HUES6 (cell line): ENCODE data around the gene OSR1.
"Not testable (repeated sequence)": the region's sequence is repeated elsewhere in the genome, so short reads cannot be mapped to it uniquely, and the experiment has no call there.

Experiments
- H3K27ac ChIP-seq: 2 replicates; pipeline ENCODE4 v1.7.0; 2013; ENCODE audit warnings: low read depth, mild to moderate bottlenecking, low read length, inconsistent platforms
- H3K27me3 ChIP-seq: 2 replicates; pipeline ENCODE4 v1.6.1; 2013; ENCODE audit warnings: low read length; ENCODE audit not compliant: control insufficient read depth, insufficient read depth
- H3K36me3 ChIP-seq: 2 replicates; pipeline ENCODE4 v1.6.1; 2013; ENCODE audit warnings: low read length; ENCODE audit not compliant: control insufficient read depth, insufficient read depth
- H3K4me1 ChIP-seq: 2 replicates; pipeline ENCODE4 v1.6.1; 2013; ENCODE audit warnings: low read length; ENCODE audit not compliant: control insufficient read depth, insufficient read depth
- H3K4me3 ChIP-seq: 2 replicates; pipeline ENCODE4 v1.5.1; 2013; ENCODE audit warnings: low read depth, low read length
- H3K9ac ChIP-seq: one replicate; pipeline ENCODE4 v1.6.1; 2013; ENCODE audit warnings: mild to moderate bottlenecking, low read length
- H3K9me3 ChIP-seq: 2 replicates; pipeline ENCODE4 v1.6.1; 2013; ENCODE audit warnings: low read depth, low read length; ENCODE audit not compliant: control insufficient read depth, insufficient read depth

The OSR1 gene

DNA sequence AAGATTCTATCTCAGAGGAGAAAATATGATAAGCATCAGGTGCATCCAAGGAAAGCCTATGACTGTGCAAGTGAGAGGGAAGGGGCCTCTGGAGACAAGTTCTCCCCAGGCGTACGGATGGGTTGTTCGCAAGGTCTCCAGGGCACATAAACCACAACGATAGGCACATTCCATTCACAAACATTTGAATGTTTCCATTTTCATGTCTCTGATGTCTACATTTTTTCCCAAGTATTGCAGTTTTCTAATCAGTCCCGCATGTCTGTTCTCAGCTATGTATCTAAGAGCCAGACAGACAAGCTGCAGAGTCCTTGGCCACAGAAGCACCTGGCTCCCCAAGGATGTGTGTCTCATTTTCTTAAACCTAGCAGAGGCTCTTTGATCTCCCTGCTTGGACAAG, 28.0 kb downstream of the OSR1 start:
- H3K9me3 ChIP-seq = no peaks in the 10 kb centered on the region
- H3K4me3 ChIP-seq = no peak overlapping the region
- no peak overlapping the region for H3K9ac ChIP-seq
- no peak overlapping the region for H3K27ac ChIP-seq
- no peaks in the 10 kb centered on the region for H3K27me3 ChIP-seq
- H3K4me1 ChIP-seq = no peaks in the 10 kb centered on the region
- H3K36me3 ChIP-seq = no peaks in the 10 kb centered on the region

DNA sequence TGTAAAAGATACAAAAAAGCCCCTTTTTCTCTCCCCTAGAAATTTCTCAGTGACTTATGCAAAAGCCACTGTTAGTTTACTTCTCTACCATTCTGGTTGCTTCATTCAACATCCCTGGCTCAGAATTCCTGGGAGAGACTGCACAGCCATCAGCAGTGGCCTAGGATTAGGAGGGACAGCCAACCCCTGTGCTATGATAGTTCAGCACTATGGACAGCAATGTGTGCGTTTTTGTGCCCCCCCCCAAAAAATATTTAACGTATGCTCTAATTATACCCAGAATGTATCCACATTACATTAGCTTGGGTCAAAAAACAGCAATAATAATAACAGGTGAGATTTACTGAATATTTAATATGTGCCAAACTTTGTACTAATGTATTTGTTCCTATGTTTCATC, 29.0 kb downstream of the OSR1 start:
- no peak overlapping the region for H3K27ac ChIP-seq
- H3K4me3 ChIP-seq = no peak overlapping the region
- no peaks in the 10 kb centered on the region for H3K4me1 ChIP-seq
- H3K27me3 ChIP-seq = no peaks in the 10 kb centered on the region
- no peaks in the 10 kb centered on the region for H3K36me3 ChIP-seq
- no peaks in the 10 kb centered on the region for H3K9me3 ChIP-seq
- no peak overlapping the region for H3K9ac ChIP-seq

- Histone ChIP-seq H3K4me3 (no peak overlapping the region), H3K27me3 (no peaks in the 10 kb centered on the region), H3K9me3 (no peaks in the 10 kb centered on the region), H3K9ac (no peak overlapping the region), H3K27ac (no peak overlapping the region), H3K36me3 (no peaks in the 10 kb centered on the region), H3K4me1 (no peaks in the 10 kb centered on the region)
Measured at GRCh38 chr2:19327496-19327895, 30.9 kb downstream of the OSR1 start.

GRCh38 chr2:19321946-19322345, 36.5 kb downstream of the OSR1 start:
- no peaks in the 10 kb centered on the region for H3K36me3 ChIP-seq
- H3K27me3 ChIP-seq = no peaks in the 10 kb centered on the region
- H3K4me1 ChIP-seq = no peaks in the 10 kb centered on the region
- no peaks in the 10 kb centered on the region for H3K9me3 ChIP-seq
- no peak overlapping the region for H3K4me3 ChIP-seq
- no peak overlapping the region for H3K9ac ChIP-seq
- no peak overlapping the region for H3K27ac ChIP-seq

- Histone ChIP-seq H3K9me3 (no peaks in the 10 kb centered on the region), H3K4me1 (no peaks in the 10 kb centered on the region), H3K9ac (no peak overlapping the region), H3K27ac (no peak overlapping the region), H3K27me3 (no peaks in the 10 kb centered on the region), H3K4me3 (no peak overlapping the region), H3K36me3 (no peaks in the 10 kb centered on the region)
Measured at GRCh38 chr2:19320813-19321212, 37.6 kb downstream of the OSR1 start.

DNA sequence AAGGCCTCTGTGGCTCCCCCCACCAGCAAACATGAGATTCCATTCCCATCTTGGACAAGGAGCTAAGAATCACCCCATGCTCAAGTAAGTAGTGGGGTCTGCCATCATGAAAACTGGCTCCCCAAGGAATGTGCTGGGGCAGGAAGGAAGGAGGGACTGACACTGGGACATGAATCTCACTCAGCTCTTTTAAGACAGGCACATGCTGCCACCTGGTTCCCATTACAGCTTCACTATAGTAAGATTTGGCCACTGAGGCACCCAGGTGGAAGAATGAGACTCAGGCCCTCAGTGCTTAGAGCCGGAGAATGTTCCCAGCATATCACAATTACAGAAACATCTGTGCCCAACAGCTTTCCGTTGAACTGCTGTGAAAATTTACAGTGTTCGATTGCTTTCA, 38.7 kb downstream of the OSR1 start:
- H3K27me3 ChIP-seq = no peaks in the 10 kb centered on the region
- no peaks in the 10 kb centered on the region for H3K36me3 ChIP-seq
- no peak overlapping the region for H3K27ac ChIP-seq
- H3K9me3 ChIP-seq = no peaks in the 10 kb centered on the region
- H3K4me3 ChIP-seq = no peak overlapping the region
- H3K9ac ChIP-seq = no peak overlapping the region
- H3K4me1 ChIP-seq = no peaks in the 10 kb centered on the region

DNA sequence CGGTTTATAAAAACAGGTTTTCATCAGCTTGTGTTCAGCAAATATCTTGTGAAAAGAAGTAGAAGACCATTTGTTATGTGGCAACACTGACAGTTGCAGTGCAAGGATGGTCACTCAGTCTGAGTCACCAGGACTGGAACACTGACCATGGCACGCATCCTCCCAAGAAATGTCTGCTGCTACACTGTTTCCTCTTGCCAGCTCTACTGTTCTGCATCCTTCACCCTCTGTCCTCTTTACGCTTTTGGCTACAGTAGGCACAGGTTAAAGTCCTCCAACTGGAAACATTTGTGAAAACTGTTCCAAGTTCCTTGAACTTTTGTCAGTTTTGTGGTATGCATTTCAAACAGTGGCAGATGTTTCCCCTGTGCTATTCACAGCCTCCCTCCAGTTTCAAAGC, 39.4 kb downstream of the OSR1 start:
- no peaks in the 10 kb centered on the region for H3K36me3 ChIP-seq
- H3K4me1 ChIP-seq = no peaks in the 10 kb centered on the region
- no peak overlapping the region for H3K27ac ChIP-seq
- no peaks in the 10 kb centered on the region for H3K27me3 ChIP-seq
- H3K4me3 ChIP-seq = no peak overlapping the region
- H3K9ac ChIP-seq = no peak overlapping the region
- peaks cover 2% of the 10 kb centered on the region; the same call in 1 of the 2 replicates for H3K9me3 ChIP-seq

DNA sequence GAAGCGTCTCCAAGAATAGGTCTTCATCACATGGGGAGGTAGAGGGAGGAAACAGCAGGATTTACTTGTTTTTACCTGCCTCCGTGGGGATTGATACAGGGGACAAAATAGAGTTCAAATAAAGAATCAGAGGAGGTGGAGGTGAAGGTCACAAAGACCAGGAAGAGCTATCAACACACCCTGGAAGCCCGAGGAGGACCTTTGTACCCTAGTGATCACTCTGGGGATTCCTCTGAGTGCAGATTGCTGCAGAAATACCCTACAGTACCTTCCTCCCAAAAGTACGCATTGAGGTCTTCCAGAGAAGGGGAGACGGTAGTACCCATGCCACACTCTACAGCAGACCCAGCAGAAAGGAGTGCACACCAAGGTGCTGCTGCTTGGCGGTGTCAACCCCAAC, 44.9 kb downstream of the OSR1 start:
- Histone ChIP-seq H3K27ac (no peak overlapping the region), H3K4me3 (no peak overlapping the region), H3K27me3 (no peaks in the 10 kb centered on the region), H3K9me3 (peaks cover 8% of the 10 kb centered on the region), H3K4me1 (no peaks in the 10 kb centered on the region), H3K9ac (no peak overlapping the region), H3K36me3 (no peaks in the 10 kb centered on the region)

- Histone ChIP-seq H3K9ac (no peak overlapping the region), H3K4me3 (no peak overlapping the region), H3K27me3 (no peaks in the 10 kb centered on the region), H3K36me3 (no peaks in the 10 kb centered on the region), H3K27ac (no peak overlapping the region), H3K9me3 (peaks cover 8% of the 10 kb centered on the region), H3K4me1 (no peaks in the 10 kb centered on the region)
Measured at GRCh38 chr2:19312949-19313348, 45.5 kb downstream of the OSR1 start.

- peak overlapping the region; percentile 17 for H3K9ac ChIP-seq
- peak overlapping the region; percentile 42 for H3K4me3 ChIP-seq
- H3K36me3 ChIP-seq, H3K27ac ChIP-seq, H3K4me1 ChIP-seq, H3K27me3 ChIP-seq, H3K9me3 ChIP-seq: not testable (repeated sequence)
Measured at GRCh38 chr2:19306065-19306464, 52.4 kb downstream of the OSR1 start.

GRCh38 chr2:19305400-19306055, 52.9 kb downstream of the OSR1 start:
- not testable (repeated sequence) for H3K27me3 ChIP-seq, H3K9me3 ChIP-seq, H3K4me1 ChIP-seq, H3K36me3 ChIP-seq, H3K27ac ChIP-seq
- Histone ChIP-seq H3K9ac (peak overlapping the region; percentile 17), H3K4me3 (peak overlapping the region; percentile 42)

GRCh38 chr2:19301706-19302105, 56.7 kb downstream of the OSR1 start:
- Histone ChIP-seq H3K4me3 (no peak overlapping the region), H3K36me3 (no peaks in the 10 kb centered on the region), H3K9ac (no peak overlapping the region), H3K27me3 (no peaks in the 10 kb centered on the region), H3K9me3 (no peaks in the 10 kb centered on the region), H3K4me1 (peaks cover 5% of the 10 kb centered on the region; the same call in 1 of the 2 replicates), H3K27ac (no peak overlapping the region)
